Neuronal stem cell (in vitro differentiated cells): Measurements from ENCODE around the gene ARL10.

Experiments
- DNase-seq: peaks from one replicate; pipeline ENCODE4 v3.0.0-alpha.2; 2013; ENCODE audit warnings: low spot score
- H2AFZ ChIP-seq: one replicate; pipeline ENCODE4 v1.6.1; 2013; ENCODE audit warnings: mild to moderate bottlenecking, low read length, inconsistent platforms
- H2AK5ac ChIP-seq: 2 replicates; pipeline ENCODE4 v1.6.1; 2013; ENCODE audit warnings: low read depth, mild to moderate bottlenecking, inconsistent platforms, low read length, moderate library complexity, mixed read lengths
- H2BK120ac ChIP-seq: 2 replicates; pipeline ENCODE4 v1.6.1; 2013; ENCODE audit warnings: low read depth, mild to moderate bottlenecking, inconsistent platforms, low read length, moderate library complexity, mixed read lengths
- H2BK12ac ChIP-seq: one replicate; pipeline ENCODE4 v1.6.1; 2013; ENCODE audit warnings: low read length, inconsistent platforms
- H2BK15ac ChIP-seq: 2 replicates; pipeline ENCODE4 v1.6.1; 2013; ENCODE audit warnings: mild to moderate bottlenecking, low read length, inconsistent platforms, mixed read lengths
- H2BK5ac ChIP-seq: one replicate; pipeline ENCODE4 v1.6.1; 2013; ENCODE audit warnings: inconsistent platforms, mild to moderate bottlenecking, low read length, moderate library complexity
- H3K14ac ChIP-seq: one replicate; pipeline ENCODE4 v1.6.1; 2013; ENCODE audit warnings: low read length, inconsistent platforms
- H3K18ac ChIP-seq: 2 replicates; pipeline ENCODE4 v1.6.1; 2013; ENCODE audit warnings: low read length, inconsistent platforms
- H3K23ac ChIP-seq: 2 replicates; pipeline ENCODE4 v1.6.1; 2013; ENCODE audit warnings: low read depth, mild to moderate bottlenecking, mixed read lengths, low read length, inconsistent platforms; ENCODE audit not compliant: poor library complexity
- H3K27ac ChIP-seq: replicated peaks from 3 replicates; pipeline ENCODE4 v1.5.1; 2013; ENCODE audit warnings: low read length, inconsistent platforms
- H3K27me3 ChIP-seq, 3 experiments: 2 replicates each; pipeline ENCODE4 v1.6.1; 2013; ENCODE audit warnings: low read length in 3 of 3, mild to moderate bottlenecking in 2 of 3, inconsistent platforms in 1 of 3, low read depth in 1 of 3, mixed read lengths in 1 of 3, moderate library complexity in 1 of 3; ENCODE audit not compliant: control insufficient read depth in 3 of 3, insufficient read depth in 3 of 3
- H3K36me3 ChIP-seq, 2 donors: replicated peaks in 1 of 2; 2 replicates each; pipeline ENCODE4 v1.6.1; 2013; ENCODE audit warnings: low read length in 2 of 2; ENCODE audit not compliant: control insufficient read depth in 2 of 2, insufficient read depth in 2 of 2
- H3K4ac ChIP-seq: 2 replicates; pipeline ENCODE4 v1.6.1; 2013; ENCODE audit warnings: inconsistent platforms, mild to moderate bottlenecking, low read length, moderate library complexity
- H3K4me1 ChIP-seq, 2 donors: 1 replicate in 1 of 2; 2 replicates in 1 of 2; pipeline ENCODE4 v1.6.1; 2013; ENCODE audit warnings: low read length in 2 of 2, low read depth in 1 of 2; ENCODE audit not compliant: control insufficient read depth in 2 of 2, insufficient read depth in 1 of 2
- H3K4me2 ChIP-seq: one replicate; pipeline ENCODE4 v1.6.1; 2013; ENCODE audit warnings: mild to moderate bottlenecking, low read length, inconsistent platforms; ENCODE audit not compliant: insufficient read depth, poor library complexity, severe bottlenecking
- H3K4me3 ChIP-seq, 2 donors: 2 replicates each; pipeline ENCODE4 v1.5.1; 2013; ENCODE audit warnings: low read length in 2 of 2, mild to moderate bottlenecking in 2 of 2, inconsistent platforms in 1 of 2, moderate library complexity in 1 of 2
- H3K79me1 ChIP-seq: one replicate; pipeline ENCODE4 v1.6.1; 2013; ENCODE audit warnings: low read depth, mild to moderate bottlenecking, inconsistent platforms, low read length, moderate library complexity
- H3K9ac ChIP-seq: one replicate; pipeline ENCODE4 v1.6.1; 2013; ENCODE audit warnings: mild to moderate bottlenecking, low read depth, low read length, inconsistent platforms; ENCODE audit not compliant: poor library complexity
- H3K9me3 ChIP-seq, 2 donors: replicated peaks in 1 of 2; 2 replicates each; pipeline versions ENCODE3 to v1.6.1; 2013; ENCODE audit warnings: low read length in 2 of 2, mild to moderate bottlenecking in 2 of 2, inconsistent platforms in 1 of 2, low read depth in 1 of 2, mixed read lengths in 1 of 2, moderate library complexity in 1 of 2; ENCODE audit not compliant: control insufficient read depth in 2 of 2, insufficient read depth in 1 of 2
- H4K8ac ChIP-seq: one replicate; pipeline ENCODE4 v1.6.1; 2013; ENCODE audit warnings: low read depth, mild to moderate bottlenecking, inconsistent platforms, low read length, moderate library complexity
- H4K91ac ChIP-seq: one replicate; pipeline ENCODE4 v1.6.1; 2013; ENCODE audit warnings: low read length, low read depth, mild to moderate bottlenecking, inconsistent platforms; ENCODE audit not compliant: poor library complexity
- WGBS, 2 donors: extraction: QIAGEN DNeasy Blood & Tissue Kit; methylation state at CpG; one replicate each; pipeline ENCODE4 v1.1.7; 2013; ENCODE audit warnings: missing lambda C conversion rate in 2 of 2, mixed read lengths in 1 of 2; ENCODE audit not compliant: insufficient read length in 2 of 2, insufficient replicate concordance in 1 of 2; ENCODE audit errors: extremely low coverage in 2 of 2; 5-methylcytosine and 5-hydroxymethylcytosine counted together

The ARL10 gene

DNA sequence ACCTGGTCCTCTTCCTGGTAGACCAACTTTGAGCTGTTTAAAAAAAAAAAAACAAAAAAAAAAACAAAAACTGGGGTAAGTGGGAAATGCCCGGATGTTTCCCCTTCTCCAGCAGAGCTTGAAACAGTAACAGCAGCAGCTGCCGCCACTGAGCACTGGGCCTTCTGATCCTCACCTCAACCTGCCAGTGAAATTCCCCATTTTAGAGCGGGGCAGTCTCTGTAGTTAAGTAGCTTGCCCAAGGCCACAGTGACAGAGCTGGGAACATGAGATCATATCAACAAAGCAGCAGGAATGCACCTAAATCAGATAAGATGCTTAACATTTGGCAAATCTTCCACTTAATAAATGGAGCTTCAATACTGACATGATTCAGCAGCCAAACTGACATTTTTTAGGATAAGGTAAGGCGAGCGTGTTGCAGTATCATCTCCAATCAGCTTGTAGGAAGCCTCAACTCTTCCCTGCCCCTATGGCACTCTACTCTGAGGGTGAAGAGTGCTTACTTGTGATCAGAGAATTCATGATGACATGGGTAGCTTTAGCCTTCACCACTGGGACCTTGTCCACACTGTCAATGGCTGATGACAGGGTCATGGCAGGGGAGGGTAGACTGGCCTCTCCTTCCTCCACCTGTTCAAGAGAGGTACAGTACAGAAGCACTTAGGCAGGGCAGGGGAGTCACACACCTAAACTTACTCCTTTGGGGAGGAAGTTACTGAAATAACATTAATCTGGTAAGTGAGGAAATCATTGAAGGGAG is 13.0 kb upstream of the ARL10 start:
- Histone ChIP-seq H3K9me3 (no peaks in the 10 kb centered on the region), H4K91ac (no peak overlapping the region), H3K9ac (no peak overlapping the region), H3K4ac (no peak overlapping the region), H2BK120ac (no peak overlapping the region), H2BK12ac (no peak overlapping the region), H3K36me3 (peaks cover 42 to 99% of the 10 kb centered on the region in 2 donors), H3K23ac (no peak overlapping the region), H2AK5ac (no peak overlapping the region), H3K27me3 (no peaks in the 10 kb centered on the region), H2BK5ac (no peak overlapping the region), H2BK15ac (no peak overlapping the region), H2AFZ (no peak overlapping the region), H3K4me2 (no peak overlapping the region), H4K8ac (no peak overlapping the region), H3K4me3 (peak overlapping the region in 1 of 2 donors; percentile 26), H3K14ac (no peak overlapping the region), H3K27ac (no peak overlapping the region), H3K4me1 (no peaks in the 10 kb centered on the region), H3K79me1 (peaks cover 14% of the 10 kb centered on the region), H3K18ac (no peak overlapping the region)
- no CpG with 5 or more reads among the region's 5 CpGs for WGBS, 2 donors
- DNase-seq: no peak

DNA sequence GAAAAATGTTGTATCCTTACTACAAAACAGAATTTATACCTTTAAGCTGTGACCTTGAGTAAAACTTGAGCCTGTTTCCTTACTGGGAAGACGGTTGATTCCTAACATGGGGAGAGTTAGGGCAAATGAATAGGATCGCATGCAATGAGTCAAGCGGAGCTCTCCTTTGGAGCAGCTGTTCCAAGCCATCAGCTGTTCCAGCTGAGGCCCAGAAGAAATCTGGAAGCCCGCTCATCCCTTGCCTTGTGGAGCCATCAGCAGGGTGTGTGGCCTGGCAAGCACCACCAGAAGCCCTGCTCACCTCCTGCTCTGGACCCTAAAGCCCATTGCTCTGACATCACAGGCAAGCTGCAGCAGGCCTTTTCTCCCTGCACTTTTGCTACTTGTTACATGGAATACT is 11.8 kb upstream of the ARL10 start:
- Histone ChIP-seq H3K23ac (no peak overlapping the region), H2BK15ac (no peak overlapping the region), H2BK120ac (no peak overlapping the region), H3K4ac (no peak overlapping the region), H3K36me3 (peaks cover 39 to 97% of the 10 kb centered on the region in 2 donors), H2AFZ (no peak overlapping the region), H3K79me1 (peaks cover 16% of the 10 kb centered on the region), H2AK5ac (no peak overlapping the region), H3K27me3 (no peaks in the 10 kb centered on the region), H4K8ac (no peak overlapping the region), H3K4me2 (no peak overlapping the region), H3K14ac (no peak overlapping the region), H4K91ac (no peak overlapping the region), H3K9me3 (no peaks in the 10 kb centered on the region), H2BK5ac (no peak overlapping the region), H3K18ac (no peak overlapping the region), H3K4me1 (no peaks in the 10 kb centered on the region), H3K4me3 (no peak overlapping the region), H2BK12ac (no peak overlapping the region), H3K27ac (no peak overlapping the region), H3K9ac (no peak overlapping the region)
- WGBS, 2 donors: no CpG with 5 or more reads among the region's 4 CpGs
- no peak for DNase-seq

DNA sequence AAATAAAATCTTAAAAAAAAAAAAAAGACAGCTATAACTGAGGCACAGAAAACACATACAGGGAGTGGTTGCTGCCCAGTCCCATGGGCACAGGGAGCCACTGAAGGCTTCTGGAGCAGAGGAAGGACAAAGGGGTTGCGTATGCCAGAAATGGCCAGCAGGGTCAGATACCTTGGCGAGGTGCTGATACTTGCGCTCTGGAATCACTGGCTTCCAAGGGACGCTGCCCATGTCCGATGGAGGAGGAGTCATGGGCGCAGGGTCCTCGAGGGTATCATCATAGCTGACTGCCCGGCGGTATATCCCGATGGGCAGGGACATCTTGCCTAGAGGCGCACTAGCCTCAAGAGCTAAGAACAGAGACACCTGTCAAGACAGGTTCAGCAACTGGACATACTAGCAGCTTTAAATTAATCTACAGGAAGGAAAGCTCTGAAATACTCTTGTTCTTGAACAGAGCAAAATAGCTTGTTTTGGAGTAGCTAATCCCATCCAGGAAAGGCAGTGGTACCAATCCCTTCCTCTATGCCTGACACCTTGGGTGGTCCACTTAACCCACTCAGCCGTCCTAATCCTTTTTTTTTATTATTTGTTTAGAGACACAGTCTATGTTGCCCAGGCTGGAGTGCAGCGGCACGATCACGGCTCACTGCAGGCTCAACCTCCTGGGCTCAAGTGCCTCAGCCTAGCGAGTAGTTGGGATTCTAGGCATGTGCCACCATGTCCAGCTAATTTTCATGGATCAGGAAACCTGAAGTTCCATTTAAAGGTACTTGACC is 9.7 kb upstream of the ARL10 start:
- Histone ChIP-seq H3K4me2 (no peak overlapping the region), H3K14ac (no peak overlapping the region), H3K79me1 (peaks cover 16% of the 10 kb centered on the region), H3K27me3 (no peaks in the 10 kb centered on the region), H4K8ac (no peak overlapping the region), H2AFZ (no peak overlapping the region), H2BK120ac (no peak overlapping the region), H2BK5ac (no peak overlapping the region), H2BK15ac (no peak overlapping the region), H2BK12ac (no peak overlapping the region), H3K9me3 (peaks cover 3 to 4% of the 10 kb centered on the region in 2 donors), H3K36me3 (peaks cover 33 to 85% of the 10 kb centered on the region in 2 donors), H3K4me1 (peaks cover 1 to 2% of the 10 kb centered on the region in 2 donors), H3K23ac (no peak overlapping the region), H3K9ac (no peak overlapping the region), H2AK5ac (no peak overlapping the region), H3K4ac (no peak overlapping the region), H4K91ac (no peak overlapping the region), H3K27ac (no peak overlapping the region), H3K18ac (no peak overlapping the region), H3K4me3 (no peak overlapping the region)
- no CpG with 5 or more reads among the region's 16 CpGs for WGBS, 2 donors
- no peak for DNase-seq

DNA sequence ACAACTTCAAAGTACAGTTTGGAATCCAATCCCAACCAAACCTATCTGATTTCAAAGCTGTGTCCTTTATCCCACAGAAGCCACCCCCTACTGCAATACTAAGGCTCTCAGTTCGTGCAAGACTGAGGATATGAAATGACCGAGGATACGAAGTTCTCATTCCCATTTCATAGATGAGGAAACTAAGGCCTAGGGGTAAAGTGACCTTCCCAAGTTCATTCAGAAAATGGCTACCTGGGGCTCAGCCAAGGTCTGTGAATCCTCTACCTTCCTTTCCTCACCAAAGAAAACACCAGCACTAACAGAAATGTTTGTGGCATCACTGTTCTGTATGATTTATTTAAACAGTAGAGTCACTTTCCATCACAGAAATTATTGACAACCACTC is 9.1 kb upstream of the ARL10 start:
- no peak overlapping the region for H3K27ac ChIP-seq
- no peak overlapping the region for H3K18ac ChIP-seq
- no peak overlapping the region for H4K91ac ChIP-seq
- H3K9ac ChIP-seq: no peak overlapping the region
- peaks cover 31 to 81% of the 10 kb centered on the region in 2 donors for H3K36me3 ChIP-seq
- WGBS, 2 donors: no CpG with 5 or more reads among the region's 3 CpGs
- H3K9me3 ChIP-seq: peaks cover 3 to 4% of the 10 kb centered on the region in 2 donors
- no peak overlapping the region for H2BK5ac ChIP-seq
- no peak overlapping the region for H3K4me3 ChIP-seq
- H2AK5ac ChIP-seq: no peak overlapping the region
- H3K4me1 ChIP-seq: peaks cover 1 to 2% of the 10 kb centered on the region in 2 donors
- H3K14ac ChIP-seq: no peak overlapping the region
- H3K4me2 ChIP-seq: no peak overlapping the region
- H3K79me1 ChIP-seq: peaks cover 19% of the 10 kb centered on the region
- no peak overlapping the region for H3K23ac ChIP-seq
- H2AFZ ChIP-seq: no peak overlapping the region
- H2BK15ac ChIP-seq: no peak overlapping the region
- no peak overlapping the region for H3K4ac ChIP-seq
- no peak overlapping the region for H2BK12ac ChIP-seq
- H2BK120ac ChIP-seq: no peak overlapping the region
- H3K27me3 ChIP-seq: no peaks in the 10 kb centered on the region
- no peak for DNase-seq
- H4K8ac ChIP-seq: no peak overlapping the region
